Esophagus squamous epithelium (tissue), 5 donors: ENCODE data around the gene SLC38A1. TPM values are rescaled to one million over a fixed set of nuclear protein-coding genes. Genes with fewer than 3 reads are reported as not detected.
"Not testable (repeated sequence)": the region's sequence is repeated elsewhere in the genome, so short reads cannot be mapped to it uniquely, and the experiment has no call there.

ENCODE experiments used
- DNase-seq: peaks from one replicate; lab custom pipeline; 2025; lab: John Stamatoyannopoulos, UW
- H3K27ac ChIP-seq, 4 donors: fragments of 200-600 bp; sonication (generic); one replicate each; pipeline ENCODE4 v1.5.1; 2016 to 2019; ENCODE audit warnings: mild to moderate bottlenecking in 1 of 4
- H3K27me3 ChIP-seq, 4 donors: fragments of 200-600 bp; sonication (generic); 1 replicate in 3 of 4; 2 replicates in 1 of 4; pipeline versions ENCODE4 v1.5.1 to v1.6.0; 2017 to 2021; ENCODE audit warnings: antibody characterized with exemption in 1 of 4
- H3K36me3 ChIP-seq, 3 donors: fragments of 200-600 bp; sonication (generic); one replicate each; pipeline ENCODE4 v1.5.1; 2016 to 2019
- H3K4me1 ChIP-seq, 3 donors: fragments of 200-600 bp; sonication (generic); one replicate each; pipeline ENCODE4 v1.5.1; 2017 to 2019
- H3K4me3 ChIP-seq, 4 donors: fragments of 200-600 bp; sonication (generic); 1 replicate in 3 of 4; 2 replicates in 1 of 4; pipeline ENCODE4 v1.5.1; 2016 to 2019; ENCODE audit warnings: mild to moderate bottlenecking in 2 of 4, moderate library complexity in 1 of 4
- H3K9me3 ChIP-seq, 3 donors: fragments of 200-600 bp; sonication (generic); one replicate each; pipeline ENCODE4 v1.5.1; 2016 to 2019
- POLR2A ChIP-seq, 4 donors: fragments of 450-650 bp; IDR thresholded peaks; one replicate each; pipeline ENCODE4 v1.6.1; 2017; ENCODE audit warnings: antibody characterized with exemption in 4 of 4, mild to moderate bottlenecking in 4 of 4, moderate library complexity in 3 of 4
- WGBS, 2 donors: methylation state at CpG; one replicate each; pipeline ENCODE4 v1.1.5; 2018; 5-methylcytosine and 5-hydroxymethylcytosine counted together
- intact Hi-C: fragments of 100-400 bp; cut with DNase I; formaldehyde crosslinking; loops from one replicate; pipeline ENCODE4 v1.15.0; 2022
- total RNA-seq, 4 donors: library from RNA; depleted of rRNA; stranded (reverse); fragments of >200 nt; gene quantifications; one replicate each; pipeline ENCODE4 v1.1.0, GENCODE V29; 2016
- TF ChIP-seq, protein P1 (sequence below), 6 experiments: fragments of 450-650 bp in 4 of 6; fragments of 200-600 bp in 2 of 6; sonication (generic) in 2 of 6; IDR thresholded peaks; one replicate each; pipeline ENCODE4 v1.5.1; 2016 to 2019; ENCODE audit warnings: antibody characterized with exemption in 6 of 6, mild to moderate bottlenecking in 4 of 6, moderate library complexity in 4 of 6
- donor health status: DM: yes; HTN: yes; CAD: no.

Gene SLC38A1
- total RNA-seq, 4 donors from 2014 or later = 23.3 to 88.7 (median 73.3) TPM

DNA sequence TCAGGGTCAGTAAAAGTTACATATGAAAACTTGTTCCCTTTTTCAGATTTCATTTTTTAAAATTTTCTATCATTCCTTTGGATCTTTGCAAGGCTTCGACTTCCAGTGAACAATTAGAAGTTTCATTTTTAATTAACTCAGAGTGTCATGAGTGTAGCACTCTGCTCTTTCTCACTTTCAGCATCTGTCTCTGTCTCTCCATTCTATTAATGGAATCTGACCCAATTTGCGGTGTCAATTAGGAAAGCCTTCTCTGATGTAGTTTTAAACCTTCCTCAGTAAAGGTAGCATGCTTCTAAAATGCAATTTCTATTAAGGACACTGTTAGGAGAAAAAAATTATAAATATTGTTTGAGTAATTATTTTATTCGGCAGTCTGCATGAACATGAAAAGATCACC lies 68.3 kb downstream of the SLC38A1 start:
- intact Hi-C loops = no loop called here
- Histone ChIP-seq H3K27me3 (no peaks in the 10 kb centered on the region), H3K9me3 (no peaks in the 10 kb centered on the region), H3K36me3 (peaks cover 11 to 98% (median 21%) of the 10 kb centered on the region in 3 donors), H3K27ac (no peak overlapping the region), H3K4me3 (no peak overlapping the region), H3K4me1 (peaks cover 0 to 8% (median 0%) of the 10 kb centered on the region in 3 donors)
- 84 to 96% methylated on average over 3 of the region's 3 CpGs for WGBS, 2 donors
- DNase-seq = no peak
- no peak for TF ChIP-seq POLR2A (IDR thresholded peaks at IDR 0.05)
- TF ChIP-seq, protein P1, sequence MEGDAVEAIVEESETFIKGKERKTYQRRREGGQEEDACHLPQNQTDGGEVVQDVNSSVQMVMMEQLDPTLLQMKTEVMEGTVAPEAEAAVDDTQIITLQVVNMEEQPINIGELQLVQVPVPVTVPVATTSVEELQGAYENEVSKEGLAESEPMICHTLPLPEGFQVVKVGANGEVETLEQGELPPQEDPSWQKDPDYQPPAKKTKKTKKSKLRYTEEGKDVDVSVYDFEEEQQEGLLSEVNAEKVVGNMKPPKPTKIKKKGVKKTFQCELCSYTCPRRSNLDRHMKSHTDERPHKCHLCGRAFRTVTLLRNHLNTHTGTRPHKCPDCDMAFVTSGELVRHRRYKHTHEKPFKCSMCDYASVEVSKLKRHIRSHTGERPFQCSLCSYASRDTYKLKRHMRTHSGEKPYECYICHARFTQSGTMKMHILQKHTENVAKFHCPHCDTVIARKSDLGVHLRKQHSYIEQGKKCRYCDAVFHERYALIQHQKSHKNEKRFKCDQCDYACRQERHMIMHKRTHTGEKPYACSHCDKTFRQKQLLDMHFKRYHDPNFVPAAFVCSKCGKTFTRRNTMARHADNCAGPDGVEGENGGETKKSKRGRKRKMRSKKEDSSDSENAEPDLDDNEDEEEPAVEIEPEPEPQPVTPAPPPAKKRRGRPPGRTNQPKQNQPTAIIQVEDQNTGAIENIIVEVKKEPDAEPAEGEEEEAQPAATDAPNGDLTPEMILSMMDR (IDR thresholded peaks at IDR 0.05) = no peak

DNA sequence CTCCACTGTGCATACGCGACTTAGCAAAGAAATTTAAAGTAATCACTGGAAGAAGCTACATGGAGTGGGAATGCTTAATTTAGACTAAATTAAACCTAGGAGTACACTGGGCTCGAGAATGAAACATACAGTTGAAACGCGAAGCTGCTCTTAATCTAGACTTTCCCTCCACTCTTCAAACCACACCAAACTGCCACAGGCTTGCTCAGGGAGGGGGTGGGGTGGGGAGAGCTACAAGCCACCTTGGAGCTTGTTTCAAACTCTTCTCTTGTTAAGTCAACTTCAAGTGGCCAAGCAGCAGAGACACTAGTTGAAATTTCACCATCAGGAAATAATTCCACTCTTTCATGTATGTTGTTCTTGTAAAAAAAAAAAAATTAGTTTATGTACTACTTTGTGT lies 69.9 kb downstream of the SLC38A1 start:
- Histone ChIP-seq H3K27ac (no peak overlapping the region), H3K36me3 (peaks cover 19 to 94% (median 23%) of the 10 kb centered on the region in 3 donors), H3K4me1 (no peaks in the 10 kb centered on the region), H3K27me3 (no peaks in the 10 kb centered on the region), H3K4me3 (no peak overlapping the region), H3K9me3 (no peaks in the 10 kb centered on the region)
- no peak for DNase-seq
- TF ChIP-seq POLR2A (IDR thresholded peaks at IDR 0.05) = no peak
- TF ChIP-seq, protein P1 (IDR thresholded peaks at IDR 0.05) = no peak
- intact Hi-C loops = no loop called here
- WGBS, 2 donors = 89 to 93% methylated on average over 5 of the region's 5 CpGs

DNA sequence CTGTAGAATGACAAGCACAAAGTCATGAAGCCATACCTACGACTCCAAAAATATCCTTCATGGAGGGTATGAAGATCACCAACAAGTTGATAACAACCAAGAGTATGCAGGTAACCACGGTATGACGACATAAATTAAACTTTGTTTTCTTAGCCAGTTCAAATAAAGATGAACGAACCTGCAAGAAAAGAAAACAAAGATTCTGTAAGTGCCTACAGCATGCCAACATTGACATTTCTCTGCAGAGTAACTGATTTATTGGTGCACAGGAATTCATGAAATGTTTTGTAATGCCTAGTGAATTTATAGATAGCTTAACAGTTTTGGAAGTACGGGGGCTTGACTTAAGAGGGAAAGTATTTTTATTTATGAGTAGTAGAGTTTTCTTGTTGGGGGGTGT lies 71.0 kb downstream of the SLC38A1 start:
- H3K27me3 ChIP-seq = no peaks in the 10 kb centered on the region
- peaks cover 19 to 84% (median 23%) of the 10 kb centered on the region in 3 donors for H3K36me3 ChIP-seq
- H3K4me3 ChIP-seq = no peak overlapping the region
- H3K4me1 ChIP-seq = no peaks in the 10 kb centered on the region
- no peaks in the 10 kb centered on the region for H3K9me3 ChIP-seq
- no peak for DNase-seq
- TF ChIP-seq, protein P1 (IDR thresholded peaks at IDR 0.05) = no peak
- TF ChIP-seq POLR2A (IDR thresholded peaks at IDR 0.05) = no peak
- whole genome bisulfite sequencing, 2 donors = 76 to 83% methylated on average over 5 of the region's 5 CpGs
- H3K27ac ChIP-seq = no peak overlapping the region
- intact Hi-C loops = no loop called here

DNA sequence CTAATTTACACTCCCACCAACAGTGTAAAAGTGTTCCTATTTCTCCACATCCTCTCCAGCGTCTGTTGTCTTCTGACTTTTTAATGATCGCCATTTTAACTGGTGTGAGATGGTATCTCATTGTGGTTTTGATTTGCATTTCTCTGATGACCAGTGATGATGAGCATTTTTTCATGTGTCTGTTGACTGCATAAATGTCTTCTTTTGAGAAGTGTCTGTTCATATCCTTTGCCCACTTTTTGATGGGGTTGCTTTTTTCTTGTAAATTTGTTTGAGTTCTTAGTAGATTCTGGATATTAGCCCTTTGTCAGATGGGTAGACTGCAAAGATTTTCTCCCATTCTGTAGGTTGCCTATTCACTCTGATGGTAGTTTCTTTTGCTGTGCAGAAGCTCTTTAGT lies 78.3 kb downstream of the SLC38A1 start:
- H3K27me3 ChIP-seq, DNase-seq, intact Hi-C loops, H3K9me3 ChIP-seq, H3K4me3 ChIP-seq, H3K27ac ChIP-seq: not testable (repeated sequence)
- 94% methylated on average over 2 of the region's 2 CpGs for WGBS, 2 donors
- Histone ChIP-seq H3K4me1 (peaks cover 0 to 13% (median 3%) of the 10 kb centered on the region in 3 donors), H3K36me3 (peaks cover 3 to 20% (median 9%) of the 10 kb centered on the region in 3 donors)

DNA sequence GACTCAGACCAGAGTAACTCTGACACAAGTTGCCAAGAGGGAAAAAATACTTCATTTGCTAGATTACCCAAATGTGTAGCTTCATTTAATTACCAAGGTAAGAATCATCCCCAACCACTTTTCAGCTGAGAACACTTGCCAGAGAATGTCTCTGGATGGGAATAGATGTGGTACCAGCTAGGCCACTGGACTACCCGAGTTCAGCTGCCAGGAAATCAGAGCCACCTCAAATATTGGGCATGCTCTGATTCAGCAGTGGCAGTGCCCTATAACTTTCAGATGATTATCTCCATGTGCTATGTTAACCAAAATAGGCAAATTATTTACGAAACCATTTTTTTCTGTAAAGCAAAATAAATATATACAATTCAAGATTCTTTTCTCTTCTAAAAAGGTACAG lies 80.7 kb downstream of the SLC38A1 start:
- Histone ChIP-seq H3K4me3 (no peak overlapping the region), H3K27ac (no peak overlapping the region), H3K27me3 (no peaks in the 10 kb centered on the region), H3K4me1 (peaks cover 0 to 13% (median 3%) of the 10 kb centered on the region in 3 donors), H3K9me3 (no peaks in the 10 kb centered on the region), H3K36me3 (peaks cover 0 to 9% (median 0%) of the 10 kb centered on the region in 3 donors)
- intact Hi-C loops = no loop called here
- no peak for DNase-seq
- TF ChIP-seq POLR2A (IDR thresholded peaks at IDR 0.05) = no peak
- TF ChIP-seq, protein P1 (IDR thresholded peaks at IDR 0.05) = no peak
- 60 to 80% methylated on average over 2 of the region's 2 CpGs for WGBS, 2 donors

DNA sequence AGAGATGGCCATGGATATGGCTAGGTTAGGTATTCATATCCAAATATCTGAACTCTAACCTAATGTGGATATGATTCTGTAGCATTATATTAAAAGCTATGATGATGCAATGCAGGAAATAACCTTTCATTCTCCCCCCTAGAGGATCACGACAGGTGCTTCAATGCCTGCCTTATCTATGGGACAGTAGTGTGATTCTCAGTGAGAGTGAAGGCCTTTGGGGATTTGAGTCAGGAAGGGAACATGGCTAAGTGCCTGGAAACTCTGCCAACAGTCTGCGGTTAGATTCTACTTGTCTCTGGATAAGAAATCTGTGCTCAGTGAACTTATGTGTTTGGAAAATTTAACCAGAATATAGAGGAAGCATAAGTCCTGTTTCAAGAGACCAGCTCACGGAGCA lies 81.8 kb downstream of the SLC38A1 start:
- no peak overlapping the region for H3K27ac ChIP-seq
- H3K4me1 ChIP-seq = peaks cover 0 to 13% (median 3%) of the 10 kb centered on the region in 3 donors
- H3K9me3 ChIP-seq = no peaks in the 10 kb centered on the region
- DNase-seq = no peak
- H3K36me3 ChIP-seq = peaks cover 0 to 9% (median 0%) of the 10 kb centered on the region in 3 donors
- no peak overlapping the region for H3K4me3 ChIP-seq
- intact Hi-C loops = no loop called here
- no peaks in the 10 kb centered on the region for H3K27me3 ChIP-seq
- no peak for TF ChIP-seq POLR2A (IDR thresholded peaks at IDR 0.05)
- TF ChIP-seq, protein P1 (IDR thresholded peaks at IDR 0.05) = no peak
- 10 to 20% methylated on average over 3 of the region's 3 CpGs for WGBS, 2 donors
